Fibroblast of skin of left quadriceps (primary cell): ENCODE measurements around the gene SNAP25.

Experiments
- DNase-seq, 2 experiments: peaks; one replicate each; pipeline ENCODE4 v3.0.0-alpha.2; 2013; ENCODE audit warnings: low read depth in 2 of 2

The SNAP25 gene

DNA sequence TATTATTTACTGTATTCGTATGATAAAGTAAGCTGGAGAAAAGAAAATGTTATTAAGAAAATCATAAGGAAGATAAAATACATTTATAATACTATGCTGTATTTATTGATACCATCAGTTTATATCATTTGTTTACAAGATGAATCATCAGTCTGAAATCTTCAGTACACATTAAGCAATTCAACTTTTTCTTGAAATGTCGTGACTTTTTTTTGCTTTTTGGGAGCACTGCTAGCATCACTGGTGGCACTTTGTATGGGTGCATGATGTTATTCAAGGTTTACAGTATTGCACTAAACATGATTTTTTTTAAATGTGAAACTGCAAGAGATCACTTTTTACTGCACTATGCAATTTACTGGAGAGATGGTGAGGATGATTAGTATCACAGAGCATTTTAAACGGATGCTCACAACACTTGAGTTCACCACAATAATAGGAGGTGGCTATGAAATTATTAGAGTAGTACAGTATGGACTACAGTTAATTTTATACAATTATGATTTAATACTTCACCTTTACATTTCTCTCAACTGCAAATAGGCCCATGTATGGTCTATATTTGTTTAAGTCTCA, 85.9 kb downstream of the SNAP25 start:
- DNase-seq, result no peak

DNA sequence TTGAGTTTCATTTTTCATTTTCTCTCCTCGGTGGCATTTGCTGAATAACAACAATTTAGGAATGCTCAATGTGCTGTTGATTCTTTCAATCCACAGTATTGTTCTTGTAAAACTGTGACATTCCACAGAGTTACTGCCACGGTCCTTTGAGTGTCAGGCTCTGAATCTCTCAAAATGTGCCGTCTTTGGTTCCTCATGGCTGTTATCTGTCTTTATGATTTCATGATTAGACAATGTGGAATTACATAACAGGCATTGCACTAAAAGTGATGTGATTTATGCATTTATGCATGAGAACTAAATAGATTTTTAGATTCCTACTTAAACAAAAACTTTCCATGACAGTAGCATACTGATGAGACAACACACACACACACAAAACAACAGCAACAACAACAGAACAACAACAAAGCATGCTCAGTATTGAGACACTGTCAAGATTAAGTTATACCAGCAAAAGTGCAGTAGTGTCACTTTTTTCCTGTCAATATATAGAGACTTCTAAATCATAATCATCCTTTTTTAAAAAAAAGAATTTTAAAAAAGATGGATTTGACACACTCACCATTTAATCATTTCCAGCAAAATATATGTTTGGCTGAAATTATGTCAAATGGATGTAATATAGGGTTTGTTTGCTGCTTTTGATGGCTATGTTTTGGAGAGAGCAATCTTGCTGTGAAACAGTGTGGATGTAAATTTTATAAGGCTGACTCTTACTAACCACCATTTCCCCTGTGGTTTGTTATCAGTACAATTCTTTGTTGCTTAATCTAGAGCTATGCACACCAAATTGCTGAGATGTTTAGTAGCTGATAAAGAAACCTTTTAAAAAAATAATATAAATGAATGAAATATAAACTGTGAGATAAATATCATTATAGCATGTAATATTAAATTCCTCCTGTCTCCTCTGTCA, 88.1 kb downstream of the SNAP25 start:
- DNase-seq, result peak; percentile 70 to 73

DNA sequence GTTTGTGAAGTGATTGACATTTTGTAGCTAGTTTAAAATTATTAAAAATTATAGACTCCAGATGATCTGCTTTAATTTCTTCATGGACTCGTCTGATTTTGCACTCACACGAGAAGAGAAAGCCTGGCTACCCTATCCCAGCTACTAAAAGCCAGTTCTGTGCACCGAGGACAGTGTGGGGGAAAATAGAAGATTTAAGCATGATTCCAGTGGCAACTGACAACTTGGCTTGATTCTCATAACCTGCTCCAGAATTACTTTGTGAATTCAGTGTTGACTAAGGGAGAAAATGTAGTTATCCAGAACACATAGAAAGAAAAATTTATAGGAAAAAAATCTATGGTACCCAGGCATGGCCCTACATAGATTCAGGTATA, 88.7 kb downstream of the SNAP25 start:
- no peak for DNase-seq

DNA sequence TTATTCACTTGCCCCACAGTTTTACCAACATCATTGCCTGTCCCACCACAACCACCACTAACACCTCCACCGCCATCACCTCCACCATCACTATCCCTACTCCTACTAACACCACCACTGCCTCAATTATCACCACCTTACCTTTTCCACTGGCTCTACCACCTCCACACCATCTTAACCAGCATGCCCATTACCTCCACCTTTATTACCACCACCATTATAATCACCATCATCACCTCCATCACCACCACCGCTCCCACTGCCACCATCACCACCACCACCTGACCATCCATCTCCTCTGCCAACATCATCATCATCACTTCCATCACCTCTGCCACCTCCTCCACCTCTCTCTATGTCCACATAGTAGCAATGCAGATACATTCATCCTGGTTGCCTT, 90.0 kb downstream of the SNAP25 start:
- DNase-seq, result no peak

DNA sequence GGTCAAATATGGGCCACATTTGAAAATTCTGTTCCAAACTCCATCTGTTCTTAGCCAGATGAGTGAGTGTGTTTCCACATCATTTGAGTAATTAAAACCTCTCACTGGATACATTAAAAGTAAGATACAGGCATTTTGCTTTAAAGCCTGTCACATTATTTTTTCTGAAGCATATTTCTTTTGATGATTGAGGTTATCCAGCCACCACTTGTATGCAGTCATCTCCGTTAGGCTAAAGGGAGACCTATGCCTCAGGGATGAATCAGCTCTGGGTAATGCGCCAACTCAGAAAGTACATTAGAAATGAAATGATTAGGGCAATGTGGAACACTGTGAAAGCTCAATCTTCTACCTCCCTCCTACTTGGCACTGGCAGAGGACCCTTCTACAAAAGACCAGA, 90.7 kb downstream of the SNAP25 start:
- DNase-seq, result peak; percentile 95

DNA sequence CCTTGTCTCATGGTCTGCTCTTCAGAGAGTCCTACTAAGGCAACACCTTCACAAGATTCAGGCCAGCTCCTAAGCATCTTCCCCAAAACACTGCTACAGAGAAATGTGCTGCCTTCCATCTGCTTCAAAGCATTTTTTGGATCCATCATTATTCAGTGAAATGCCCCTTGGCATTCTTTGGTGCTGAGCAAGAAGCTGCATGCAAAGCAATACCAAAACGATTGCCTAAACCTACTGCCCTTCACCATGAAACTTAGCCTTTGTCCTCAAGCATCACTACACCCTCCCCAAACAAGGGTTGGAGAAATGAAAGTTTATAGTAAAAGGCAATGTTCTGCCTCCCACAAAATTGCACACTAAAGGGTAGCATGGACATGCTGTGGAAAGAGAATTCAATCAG, 93.5 kb downstream of the SNAP25 start:
- no peak for DNase-seq

DNA sequence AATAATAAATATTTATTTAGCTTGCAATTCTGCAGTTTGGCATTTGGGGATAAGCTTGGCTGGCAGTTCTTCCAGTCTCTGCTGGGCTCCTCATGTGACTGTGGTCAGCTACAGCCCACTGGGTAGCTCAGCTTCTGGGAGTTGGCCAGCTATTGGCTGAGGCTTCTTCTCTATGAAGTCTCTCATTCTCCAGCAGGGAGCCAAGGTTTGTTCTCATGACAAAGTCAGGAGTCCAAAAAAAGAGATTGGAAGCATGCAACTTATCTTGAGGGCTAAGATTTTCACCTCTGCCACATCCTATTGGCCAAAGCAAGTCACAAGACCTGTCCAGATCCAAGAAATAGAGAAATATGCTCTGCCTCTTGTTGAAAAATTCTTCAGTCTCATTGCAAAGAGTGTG, 94.6 kb downstream of the SNAP25 start:
- no peak for DNase-seq

DNA sequence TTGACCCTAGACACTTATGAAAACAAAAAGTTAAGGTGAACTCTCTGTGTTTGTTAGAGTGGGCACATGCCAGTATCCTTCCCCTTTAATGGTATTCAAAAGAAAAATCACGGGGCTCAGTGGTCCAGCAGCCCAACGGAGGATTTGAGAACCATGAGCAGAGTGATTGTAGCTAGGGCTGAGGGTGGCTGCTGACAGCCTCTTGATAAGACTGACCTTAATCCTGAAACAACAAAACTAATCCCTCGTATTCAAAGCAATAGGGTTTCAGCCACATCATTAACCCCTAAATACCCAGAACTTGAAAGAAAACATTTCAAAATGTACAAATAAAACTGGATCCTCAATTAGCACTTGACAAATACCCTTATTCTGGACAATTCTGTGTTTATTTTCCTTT, 95.1 kb downstream of the SNAP25 start:
- no peak for DNase-seq

DNA sequence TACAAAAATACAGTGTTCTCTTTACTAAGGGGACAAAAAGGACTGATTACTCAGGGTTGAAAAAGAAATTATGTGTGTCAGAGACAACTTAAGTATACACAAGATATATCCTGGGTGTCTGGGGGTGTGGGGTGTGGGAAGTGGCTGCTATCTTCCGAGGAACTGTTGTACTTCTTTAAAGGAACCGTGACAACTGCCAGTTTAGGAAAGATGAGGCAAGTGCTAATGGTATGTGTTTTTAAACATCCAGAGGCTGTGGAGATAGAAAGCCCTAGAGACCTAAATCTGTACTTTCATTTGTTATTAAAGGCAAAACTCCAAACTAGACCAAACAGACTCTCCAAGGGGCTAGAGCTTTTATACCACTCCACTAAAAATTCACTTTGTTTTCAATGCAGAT, 95.6 kb downstream of the SNAP25 start:
- peak in 1 of 2 experiments; percentile 35 for DNase-seq

DNA sequence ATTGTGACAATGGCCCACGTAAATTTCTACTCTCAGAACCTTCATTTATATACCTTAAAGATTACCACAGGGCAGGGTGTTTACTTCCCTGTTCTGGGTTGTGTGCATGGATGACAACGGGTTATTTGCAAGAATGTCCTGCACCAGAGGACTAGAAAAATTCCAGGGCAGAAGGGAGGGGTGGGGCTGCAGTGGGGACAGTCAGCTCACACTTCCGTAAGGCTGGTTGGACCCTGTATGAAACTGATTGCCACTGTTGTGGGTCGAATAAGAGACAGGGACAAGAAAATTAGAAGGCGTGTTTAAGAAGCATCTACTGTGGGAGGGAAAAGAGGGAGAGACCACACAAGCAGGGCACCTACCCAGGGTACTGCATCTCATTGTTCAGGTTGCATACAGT, 96.5 kb downstream of the SNAP25 start:
- DNase-seq, result no peak

DNA sequence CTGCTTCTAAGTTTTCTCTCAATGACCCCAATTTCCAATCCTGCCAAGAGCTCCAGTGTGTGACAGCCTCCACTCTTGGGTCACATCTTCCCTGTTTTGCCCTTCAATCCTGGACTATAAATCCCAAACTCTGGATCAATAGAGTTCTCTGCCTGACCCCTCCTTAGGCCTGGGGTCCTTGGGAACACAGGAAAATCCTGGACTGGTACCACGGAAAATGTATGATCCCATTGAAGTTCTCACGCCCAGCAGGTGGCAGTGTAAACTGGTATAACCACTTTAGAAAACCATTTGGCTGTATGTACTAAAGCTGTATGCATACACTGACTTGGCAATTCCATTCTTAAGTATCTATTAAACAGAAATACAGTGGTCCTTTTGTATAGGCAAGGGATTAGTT, 98.0 kb downstream of the SNAP25 start:
- DNase-seq, result no peak

DNA sequence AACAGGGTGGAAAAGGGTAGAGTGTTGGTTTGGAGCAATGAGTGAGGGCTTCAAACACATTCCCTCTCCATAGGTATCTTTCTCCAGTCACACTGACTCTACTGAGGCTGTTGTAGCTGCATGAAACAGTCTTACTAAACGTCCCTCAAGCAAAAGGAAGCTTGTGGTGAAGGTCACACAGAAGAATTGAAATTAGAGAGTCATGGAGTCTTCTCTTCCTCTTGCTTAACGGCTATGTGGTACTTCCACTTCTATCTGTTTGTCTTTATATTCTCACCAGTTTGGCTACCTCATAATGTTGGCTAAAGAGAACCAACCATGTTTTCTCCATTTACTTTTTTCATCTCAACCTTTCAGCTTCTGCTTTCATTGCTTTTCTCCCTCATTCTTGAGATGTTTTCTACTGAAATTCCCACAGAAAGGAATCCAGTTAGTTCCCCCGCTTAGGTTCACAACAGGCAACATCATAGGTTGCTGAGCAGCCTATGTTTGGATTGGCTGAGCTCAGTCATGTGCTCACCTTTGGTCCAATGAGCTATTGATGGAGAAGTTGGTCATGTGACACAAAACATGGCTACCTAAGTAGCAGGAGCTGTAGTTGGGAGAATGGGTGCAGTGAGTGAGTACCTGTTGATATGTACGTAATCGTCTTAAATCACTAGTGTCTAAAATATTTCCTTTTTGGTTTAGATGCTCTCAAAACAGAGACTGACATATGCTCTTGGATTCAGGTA, 99.8 kb downstream of the SNAP25 start:
- DNase-seq, result no peak

DNA sequence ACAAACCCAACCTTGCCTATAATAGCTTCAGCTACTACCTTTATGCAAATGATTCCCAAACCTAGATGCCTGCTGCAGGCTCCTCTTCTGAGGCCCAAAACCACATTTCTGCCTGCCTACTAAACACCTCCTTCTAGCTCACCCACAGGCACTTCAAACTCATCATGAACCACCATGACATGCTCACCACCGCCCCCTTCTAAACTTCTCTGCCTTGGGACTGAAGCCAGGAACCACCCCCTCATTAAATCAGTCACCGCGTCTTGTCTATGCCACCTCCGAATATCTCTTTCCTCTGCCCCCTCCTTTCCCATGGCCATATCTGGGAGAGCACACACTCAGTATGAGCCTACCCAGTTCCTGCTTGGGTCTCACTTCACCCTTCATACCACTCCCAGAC, 101.2 kb downstream of the SNAP25 start:
- DNase-seq, result no peak

DNA sequence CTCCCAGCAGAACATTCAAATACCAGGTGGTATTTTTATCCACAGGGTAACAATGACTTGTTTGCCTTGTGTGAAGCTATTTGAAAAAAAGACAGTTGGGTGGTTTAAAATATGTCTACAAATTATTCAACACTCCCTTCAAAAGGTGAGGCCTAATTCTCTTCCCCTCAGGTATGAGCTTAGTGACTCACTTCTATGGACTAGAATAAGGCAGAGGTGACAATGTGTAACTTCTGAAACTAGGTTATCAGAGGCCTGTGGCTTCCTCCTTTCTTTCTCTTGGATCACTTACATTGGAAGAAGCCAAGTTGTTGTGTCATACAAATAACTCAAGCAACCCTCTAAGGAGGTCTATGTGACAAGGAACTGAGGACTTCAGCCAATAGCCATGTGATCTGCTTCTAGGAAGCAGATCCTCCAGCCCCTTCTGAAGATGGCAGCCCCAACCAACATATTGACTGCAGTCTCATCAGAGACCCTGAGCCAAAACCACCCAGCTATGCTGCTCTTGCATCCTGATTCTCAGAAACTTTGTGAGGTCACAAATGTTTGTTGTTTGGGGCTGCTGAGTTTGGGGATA, 102.6 kb downstream of the SNAP25 start:
- DNase-seq, result no peak

DNA sequence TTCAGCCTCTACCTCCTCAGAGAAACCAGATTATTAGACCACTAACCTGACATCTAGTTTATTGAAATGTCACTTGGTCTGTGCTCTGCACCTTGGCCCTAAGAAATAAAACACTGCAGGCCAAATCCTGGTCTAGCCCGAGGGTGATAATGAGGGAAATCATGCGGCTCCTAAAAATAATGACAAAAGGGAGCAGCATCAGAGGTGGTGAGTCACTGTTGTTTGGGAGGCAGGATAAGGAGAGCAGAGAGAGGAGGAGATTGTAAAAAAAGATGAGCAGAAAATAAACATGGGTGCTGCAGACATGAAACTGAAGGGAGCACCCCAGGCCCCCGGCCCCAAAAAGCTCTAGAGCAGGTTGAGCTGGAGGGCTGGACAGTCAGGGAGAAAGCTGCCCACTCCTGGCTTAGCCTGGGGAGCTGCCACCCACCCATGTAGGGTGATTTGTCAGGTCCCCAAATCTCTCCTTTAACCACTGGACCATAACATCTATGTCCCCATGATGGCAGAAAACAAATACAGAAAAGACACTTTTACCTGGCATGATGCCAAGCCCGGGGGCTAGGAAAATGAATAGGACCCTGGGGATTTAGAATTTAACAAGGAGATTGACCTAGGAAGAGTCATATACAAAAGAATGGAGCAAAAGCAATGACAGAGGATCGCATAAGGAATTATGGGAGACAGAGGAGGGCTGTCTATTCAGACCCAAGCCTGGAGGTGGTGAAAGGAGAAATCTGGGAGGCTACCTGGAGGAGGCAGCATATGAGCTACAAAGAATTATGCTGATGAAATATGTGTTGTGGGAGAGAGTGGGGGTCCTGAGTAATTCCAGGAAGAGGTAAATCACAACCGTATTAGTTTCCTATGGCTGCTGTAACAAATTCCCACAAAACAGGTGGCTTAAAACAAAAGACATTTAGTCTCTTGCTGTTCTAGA, 103.7 kb downstream of the SNAP25 start:
- no peak for DNase-seq

DNA sequence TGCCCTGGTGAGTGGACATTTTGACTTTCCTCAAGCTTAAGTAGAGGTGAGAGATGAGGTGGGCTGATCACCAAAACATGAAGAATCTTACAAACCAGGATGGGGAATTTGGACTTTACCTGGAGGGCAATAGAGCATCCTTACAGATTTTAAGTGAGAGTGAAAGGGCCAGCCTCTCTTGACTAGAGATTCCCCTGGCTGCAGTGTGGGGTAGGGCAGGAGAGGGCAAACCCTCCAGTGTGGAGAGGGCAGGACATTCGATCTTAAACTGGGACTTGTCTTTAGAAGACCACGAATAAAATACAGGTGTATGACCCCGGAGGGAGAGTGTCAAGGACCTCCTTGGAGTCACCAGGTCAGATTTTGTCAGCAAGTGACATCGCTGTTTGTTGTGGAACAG, 105.1 kb downstream of the SNAP25 start:
- DNase-seq, result no peak

DNA sequence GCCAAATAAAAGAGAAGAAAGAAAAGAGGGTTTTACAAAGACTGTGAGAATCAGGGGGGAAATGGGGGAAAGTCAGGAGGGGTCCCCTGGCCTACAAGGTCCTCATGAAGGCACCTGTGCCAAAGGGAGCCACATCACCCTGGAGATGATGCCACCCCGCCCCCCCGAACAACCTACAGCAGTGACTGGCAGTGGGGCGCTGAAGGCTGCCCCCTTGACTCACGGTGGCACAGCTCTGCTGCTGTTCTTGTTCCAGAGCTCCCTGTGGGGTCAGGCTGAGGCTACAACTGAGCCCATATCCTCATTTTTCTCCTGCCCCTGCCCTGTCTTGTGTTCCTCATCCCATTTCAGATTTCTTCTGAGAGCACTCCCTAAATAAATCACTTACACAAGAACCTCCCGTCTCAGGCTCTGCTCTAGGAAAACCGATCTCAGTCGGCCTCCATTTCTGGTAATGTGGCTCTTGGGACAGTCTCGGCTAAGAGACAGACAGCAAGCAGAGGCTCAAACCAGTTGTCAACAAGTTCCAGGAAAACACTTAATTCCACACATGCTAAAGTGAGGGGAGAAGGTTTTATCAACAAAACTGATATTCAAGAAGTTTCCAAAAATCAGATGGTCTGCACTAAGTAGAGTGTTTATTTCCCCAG, 105.7 kb downstream of the SNAP25 start:
- no peak for DNase-seq

DNA sequence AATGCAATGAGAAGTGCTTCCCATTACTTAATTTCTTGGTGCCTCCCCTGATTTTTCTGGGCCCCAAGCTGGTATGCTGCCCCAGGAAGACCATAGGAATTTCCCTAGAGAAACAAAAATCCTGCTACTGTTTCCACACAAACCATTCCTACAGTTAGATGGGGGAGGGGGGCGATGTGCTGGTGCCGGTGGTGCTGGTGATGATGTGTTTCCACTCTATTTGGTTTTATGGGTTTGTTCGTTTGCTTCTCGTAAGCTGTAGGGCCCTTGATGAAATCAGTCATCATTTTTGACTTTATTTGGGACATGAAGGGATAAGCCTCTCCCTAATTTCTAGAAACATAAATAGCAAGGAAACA, 110.2 kb downstream of the SNAP25 start:
- no peak for DNase-seq

DNA sequence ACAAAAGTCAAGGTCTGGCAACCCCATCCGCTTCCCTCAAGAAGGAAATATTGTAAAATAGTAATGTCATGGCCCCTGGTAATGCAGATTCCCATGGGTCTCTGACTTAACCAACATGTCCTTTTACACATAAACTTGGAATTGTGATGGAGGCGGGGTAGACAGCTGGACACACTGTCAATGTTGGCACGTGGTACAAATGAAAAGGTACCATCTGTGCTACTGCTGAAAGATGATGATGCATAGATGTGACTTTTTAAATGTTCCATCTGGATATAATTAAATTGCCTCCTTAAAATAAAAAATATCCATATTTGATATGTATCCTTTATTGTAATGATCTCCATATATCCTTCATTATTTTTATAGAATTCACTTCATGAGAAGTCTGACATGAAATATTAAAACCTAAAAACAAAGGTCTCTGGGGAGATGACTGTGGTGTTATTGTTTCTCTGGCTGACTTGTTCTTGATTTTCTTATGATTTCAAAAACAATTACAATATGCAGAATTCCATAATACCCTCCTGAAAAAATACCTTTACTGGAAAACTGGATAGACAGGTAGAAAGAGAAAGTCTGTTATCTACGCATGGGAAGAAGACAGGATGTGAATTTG, 110.9 kb downstream of the SNAP25 start:
- DNase-seq, result no peak

DNA sequence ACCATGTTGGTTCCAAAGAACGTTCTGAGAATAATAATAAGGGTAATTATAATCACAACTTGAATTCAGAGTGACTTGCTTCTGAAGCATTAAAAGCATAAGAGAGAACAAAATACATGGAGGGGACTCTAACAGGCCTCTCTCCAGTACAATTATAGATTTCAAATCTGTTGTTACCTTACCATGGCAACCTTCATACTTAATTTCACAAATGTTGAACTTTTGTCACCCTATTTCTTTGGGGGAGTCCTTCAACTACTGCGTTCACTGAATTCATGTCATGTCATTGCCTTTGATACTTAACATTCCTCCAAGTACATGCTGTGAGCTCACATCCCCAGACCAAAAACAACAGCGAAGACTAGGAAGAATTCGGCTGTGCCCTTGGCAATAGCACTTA, 111.4 kb downstream of the SNAP25 start:
- no peak for DNase-seq
